HK-2 (cell line): ENCODE measurements around the gene GSK3B.
A peak's percentile ranks its signal among the peaks of the same experiment; 100 is the strongest.

Experiments used
- DNase-seq: peaks from one replicate; pipeline ENCODE4 v3.0.0-alpha.2; 2018; ENCODE audit not compliant: unreplicated experiment

GSK3B gene

GRCh38 chr3:119818937-119819336 lies 275.3 kb downstream of the GSK3B start:
- no peak for DNase-seq

GRCh38 chr3:119817583-119818363 lies 276.5 kb downstream of the GSK3B start:
- no peak for DNase-seq

- no peak for DNase-seq
These were observed 277.2 kb downstream of the GSK3B start for GRCh38 chr3:119817071-119817470.

- DNase-seq = no peak
These were observed 278.5 kb downstream of the GSK3B start for GRCh38 chr3:119815716-119816115.

GRCh38 chr3:119812491-119813058 lies 281.7 kb downstream of the GSK3B start:
- no peak for DNase-seq

- no peak for DNase-seq
These were observed 284.2 kb downstream of the GSK3B start for GRCh38 chr3:119810018-119810435.

- DNase-seq = no peak
These were observed 284.8 kb downstream of the GSK3B start for GRCh38 chr3:119809249-119810017.

GRCh38 chr3:119808843-119809242 lies 285.4 kb downstream of the GSK3B start:
- DNase-seq = no peak

GRCh38 chr3:119808244-119808643 lies 286.0 kb downstream of the GSK3B start:
- DNase-seq = no peak

GRCh38 chr3:119800844-119801243 lies 293.4 kb downstream of the GSK3B start:
- DNase-seq = no peak

- no peak for DNase-seq
These were observed 297.5 kb downstream of the GSK3B start for GRCh38 chr3:119796785-119797184.

GRCh38 chr3:119796368-119796767 lies 297.9 kb downstream of the GSK3B start:
- DNase-seq = no peak

- no peak for DNase-seq
These were observed 298.4 kb downstream of the GSK3B start for GRCh38 chr3:119795849-119796248.

GRCh38 chr3:119794971-119795612 lies 299.2 kb downstream of the GSK3B start:
- DNase-seq = peak; percentile 14

- DNase-seq = no peak
These were observed 299.8 kb downstream of the GSK3B start for GRCh38 chr3:119794401-119794800.

GRCh38 chr3:119792270-119792669 lies 302.0 kb downstream of the GSK3B start:
- no peak for DNase-seq

- DNase-seq = no peak
These were observed 303.9 kb downstream of the GSK3B start for GRCh38 chr3:119790369-119790768.

- no peak for DNase-seq
These were observed 307.8 kb downstream of the GSK3B start for GRCh38 chr3:119786409-119786808.

GRCh38 chr3:119783883-119784282 lies 310.4 kb downstream of the GSK3B start:
- DNase-seq = no peak

GRCh38 chr3:119783255-119783654 lies 311.0 kb downstream of the GSK3B start:
- DNase-seq = no peak

GRCh38 chr3:119782460-119782859 lies 311.8 kb downstream of the GSK3B start:
- DNase-seq = no peak
